ENCODE results near the gene TBCA.

TBCA gene

DNA sequence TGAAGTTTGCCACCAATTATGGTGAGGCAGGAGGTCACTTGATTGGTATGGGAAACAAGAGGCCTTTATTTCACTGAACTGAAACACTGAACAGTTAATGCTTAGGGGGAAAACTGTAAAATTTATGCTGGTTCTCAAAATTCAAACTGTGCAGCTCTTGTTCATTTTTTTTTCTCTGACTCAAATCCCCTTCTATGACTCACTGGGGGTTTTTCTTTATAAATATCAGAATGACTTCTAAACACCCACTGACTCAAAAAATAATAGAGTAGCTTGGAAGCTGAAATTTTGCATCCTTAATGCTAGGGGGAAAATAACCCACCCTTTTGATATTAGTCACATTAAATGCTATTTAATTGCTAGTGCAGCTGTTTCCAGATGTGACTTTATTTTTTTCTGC, 113.5 kb downstream of the TBCA start:
- TF ChIP-seq, protein P1, sequence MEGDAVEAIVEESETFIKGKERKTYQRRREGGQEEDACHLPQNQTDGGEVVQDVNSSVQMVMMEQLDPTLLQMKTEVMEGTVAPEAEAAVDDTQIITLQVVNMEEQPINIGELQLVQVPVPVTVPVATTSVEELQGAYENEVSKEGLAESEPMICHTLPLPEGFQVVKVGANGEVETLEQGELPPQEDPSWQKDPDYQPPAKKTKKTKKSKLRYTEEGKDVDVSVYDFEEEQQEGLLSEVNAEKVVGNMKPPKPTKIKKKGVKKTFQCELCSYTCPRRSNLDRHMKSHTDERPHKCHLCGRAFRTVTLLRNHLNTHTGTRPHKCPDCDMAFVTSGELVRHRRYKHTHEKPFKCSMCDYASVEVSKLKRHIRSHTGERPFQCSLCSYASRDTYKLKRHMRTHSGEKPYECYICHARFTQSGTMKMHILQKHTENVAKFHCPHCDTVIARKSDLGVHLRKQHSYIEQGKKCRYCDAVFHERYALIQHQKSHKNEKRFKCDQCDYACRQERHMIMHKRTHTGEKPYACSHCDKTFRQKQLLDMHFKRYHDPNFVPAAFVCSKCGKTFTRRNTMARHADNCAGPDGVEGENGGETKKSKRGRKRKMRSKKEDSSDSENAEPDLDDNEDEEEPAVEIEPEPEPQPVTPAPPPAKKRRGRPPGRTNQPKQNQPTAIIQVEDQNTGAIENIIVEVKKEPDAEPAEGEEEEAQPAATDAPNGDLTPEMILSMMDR (IDR thresholded peaks at IDR 0.05): no peak

DNA sequence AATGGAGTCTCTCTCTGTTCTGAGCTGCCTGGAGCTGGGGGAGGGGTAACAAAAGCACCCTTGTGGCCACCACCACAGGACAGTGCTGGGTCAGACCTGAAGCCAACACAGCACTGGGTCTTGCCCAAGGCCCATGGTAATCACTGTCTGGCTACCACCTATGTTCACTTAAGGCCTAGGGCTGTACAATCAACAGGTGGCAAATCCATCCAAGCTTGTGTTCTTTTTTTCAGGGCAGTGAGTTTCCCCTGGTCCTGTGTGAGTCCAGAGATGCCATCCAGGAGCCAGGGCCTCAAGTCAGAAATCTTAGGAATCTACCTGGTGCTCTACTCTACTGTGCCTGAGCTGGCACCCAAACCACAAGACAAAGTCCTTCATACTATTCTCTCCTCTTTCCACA, 117.5 kb downstream of the TBCA start:
- TF ChIP-seq, protein P1 (IDR thresholded peaks at IDR 0.05): no peak

DNA sequence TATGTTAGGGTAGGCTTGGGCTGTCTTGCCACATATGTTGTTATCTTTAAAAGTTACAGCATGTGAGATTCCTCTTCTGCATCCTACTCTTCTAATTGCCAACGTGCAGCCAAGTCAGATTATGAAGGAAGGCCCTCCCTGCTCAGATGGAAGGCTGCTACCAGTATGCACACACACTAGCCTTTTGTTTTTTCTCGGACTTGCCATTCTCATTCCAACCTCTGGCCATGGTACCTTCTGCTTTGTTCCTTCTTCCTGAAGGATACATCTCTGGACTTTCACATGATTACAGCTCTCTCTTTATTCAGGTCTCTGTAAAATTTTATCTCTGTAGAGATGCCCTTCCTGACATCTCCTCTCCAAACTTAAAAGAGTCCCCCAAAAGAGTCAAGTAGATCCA, 124.8 kb downstream of the TBCA start:
- TF ChIP-seq, protein P1 (IDR thresholded peaks at IDR 0.05): no peak

DNA sequence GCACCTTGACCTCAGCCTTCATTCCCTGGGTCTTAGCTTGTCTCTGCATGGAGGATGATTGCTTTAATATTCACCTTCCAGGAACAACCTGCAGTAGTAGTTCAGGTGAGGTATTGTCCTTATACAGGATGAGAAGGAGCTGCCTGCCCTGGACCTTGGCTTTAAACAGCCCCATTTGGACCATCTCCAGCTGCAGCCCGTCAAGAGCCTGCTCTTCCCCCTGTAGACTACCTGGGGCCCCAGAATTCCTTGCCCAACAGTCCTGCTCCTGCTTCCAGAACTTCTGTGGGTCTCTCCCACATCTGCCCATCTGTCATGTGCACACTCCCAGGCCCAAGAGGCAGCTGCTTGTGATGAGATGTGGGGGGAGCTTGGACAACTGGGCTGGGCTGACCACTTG, 125.5 kb downstream of the TBCA start:
- TF ChIP-seq, protein P1 (IDR thresholded peaks at IDR 0.05): no peak

DNA sequence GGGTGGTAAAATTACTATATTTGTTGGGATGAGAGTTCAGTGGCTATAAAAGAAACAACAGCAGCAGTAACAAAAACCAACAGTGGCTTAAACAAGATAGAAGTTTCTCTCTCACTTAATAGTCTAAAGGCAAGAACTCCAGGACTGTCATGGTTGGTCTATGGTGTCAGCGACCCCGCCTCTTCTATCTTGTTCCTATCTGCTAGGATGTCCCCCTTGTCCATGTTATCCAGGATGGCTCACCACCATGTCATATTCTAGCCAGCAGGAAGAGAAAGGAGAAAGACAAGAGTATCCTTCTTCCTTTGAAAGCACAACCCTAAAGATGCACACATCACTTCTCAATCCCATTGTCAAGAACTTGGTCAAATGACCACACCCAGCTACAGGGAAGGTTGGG, 126.4 kb downstream of the TBCA start:
- TF ChIP-seq, protein P1 (IDR thresholded peaks at IDR 0.05): no peak

DNA sequence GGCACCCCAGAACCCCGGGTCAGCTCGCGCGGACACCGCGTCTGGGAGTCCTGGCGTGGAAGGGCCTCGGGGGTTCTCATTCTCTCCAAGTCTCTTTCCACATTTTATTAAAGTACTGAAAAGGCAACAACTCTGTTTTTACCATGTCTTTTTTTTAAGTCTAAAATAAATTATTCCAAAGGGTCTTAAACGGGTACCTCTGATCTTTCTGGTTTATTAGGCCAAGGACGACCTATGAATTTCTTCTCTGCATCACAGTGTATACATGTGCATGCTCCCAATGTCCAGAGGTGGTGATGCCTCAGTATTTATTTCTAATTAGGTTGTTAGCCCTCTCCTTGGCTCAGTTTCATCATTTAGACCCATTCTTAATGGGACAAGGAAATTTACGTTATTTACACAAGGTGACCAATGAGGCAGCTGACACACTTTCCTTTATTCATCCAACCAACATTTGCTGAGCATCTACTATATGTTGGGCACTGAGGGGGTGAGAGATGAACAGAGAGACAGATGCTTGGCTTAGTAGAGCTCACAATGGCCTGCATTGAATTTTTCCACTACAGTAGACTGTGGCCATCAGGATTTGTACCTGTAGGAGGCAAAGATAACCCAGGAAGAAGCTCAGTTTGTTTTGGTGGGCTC, 130.0 kb downstream of the TBCA start:
- TF ChIP-seq, protein P1 (IDR thresholded peaks at IDR 0.05): no peak

DNA sequence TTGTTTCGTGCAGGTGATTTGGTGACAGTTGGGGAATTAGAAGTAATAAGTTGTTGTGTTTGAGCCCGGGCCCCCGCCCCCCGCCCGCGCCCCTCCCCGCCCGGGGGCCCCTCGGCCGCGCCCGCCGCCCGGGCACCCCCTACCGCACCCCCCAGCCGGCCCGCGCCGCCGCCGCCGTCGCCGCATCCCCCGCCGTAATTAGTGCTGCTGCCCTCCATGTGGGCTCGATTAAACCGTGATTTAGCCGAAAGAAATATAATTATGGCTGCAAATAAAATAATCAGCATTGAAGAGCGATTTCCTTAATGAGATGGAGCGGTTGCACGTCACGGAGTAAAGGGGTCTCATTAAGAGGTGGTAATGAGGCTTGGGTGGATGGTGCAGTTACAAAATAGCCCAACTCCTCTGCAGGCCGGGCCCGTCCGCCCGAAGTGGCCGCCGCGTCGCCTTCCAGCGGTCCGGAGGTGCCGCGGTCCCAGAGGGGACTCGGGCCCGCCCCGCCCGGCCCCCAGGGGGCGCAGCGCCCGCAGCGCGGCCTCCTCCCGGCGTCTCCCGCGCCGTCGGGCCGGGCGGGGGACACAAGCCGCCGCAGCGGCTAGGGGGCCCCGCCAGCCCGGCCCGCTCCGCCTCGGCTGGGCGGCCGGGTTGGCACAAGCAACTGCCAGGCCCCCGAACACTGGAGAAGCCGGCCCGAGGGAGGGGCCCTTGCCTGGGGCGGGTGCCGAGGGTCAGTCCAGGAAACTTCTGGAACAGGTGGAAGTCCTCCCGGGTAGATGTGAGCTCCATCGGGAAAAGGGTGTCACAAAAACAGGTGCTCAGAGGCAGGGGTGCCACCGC, 130.8 kb downstream of the TBCA start:
- TF ChIP-seq, protein P1 (IDR thresholded peaks at IDR 0.05): peak; percentile 82
